HG02571 (cell line): ENCODE measurements around the gene ITSN1.
"Not testable (repeated sequence)": the region's sequence is repeated elsewhere in the genome, so short reads cannot be mapped to it uniquely, and the experiment has no call there.

Source experiments
- ATAC-seq: cut with Tn5 transposase; IDR thresholded peaks from one replicate; pipeline ENCODE4 v1.9.1; 2021; ENCODE audit warnings: mild to moderate bottlenecking, moderate library complexity; ENCODE audit not compliant: unreplicated experiment

The ITSN1 gene

GRCh38 chr21:33856893-33857527 lies 214.7 kb downstream of the ITSN1 start:
- ATAC-seq = no peak

GRCh38 chr21:33857846-33858666 lies 215.8 kb downstream of the ITSN1 start:
- no peak for ATAC-seq

DNA sequence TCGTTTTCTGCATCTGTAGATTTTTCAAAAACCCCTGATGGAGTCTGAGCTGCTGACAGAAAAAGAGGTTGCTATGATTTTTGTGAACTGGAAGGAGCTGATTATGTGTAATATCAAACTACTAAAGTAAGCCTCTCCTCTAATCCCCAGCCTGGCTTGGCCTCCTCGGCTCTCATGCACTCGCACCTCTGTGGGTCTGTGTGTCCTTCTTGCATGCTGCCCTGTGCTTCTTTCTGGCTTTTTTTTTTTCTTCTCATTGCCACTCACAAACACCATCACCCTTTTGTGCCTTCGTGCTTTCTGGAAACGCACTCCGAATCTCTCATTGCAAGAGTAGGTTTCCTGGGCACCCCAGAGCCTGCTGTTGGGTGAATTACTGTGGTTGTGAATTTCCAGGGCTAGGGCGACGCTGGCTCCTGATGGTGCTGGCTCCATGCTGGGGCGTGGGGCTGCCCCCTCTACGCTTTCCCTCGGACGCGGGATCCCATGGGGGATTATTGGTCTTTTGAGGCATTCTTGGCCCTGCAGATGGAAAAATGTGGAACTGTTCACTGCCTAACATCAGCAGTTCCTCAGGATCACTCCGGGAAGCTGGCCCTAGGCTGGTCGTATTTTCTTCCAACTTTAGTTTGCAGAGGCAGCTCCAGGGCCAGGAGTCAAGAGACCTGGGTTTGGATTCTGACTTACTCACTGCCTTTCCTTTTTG lies 216.5 kb downstream of the ITSN1 start:
- ATAC-seq = no peak

- no peak for ATAC-seq
These were observed 217.2 kb downstream of the ITSN1 start for GRCh38 chr21:33859373-33860102.

DNA sequence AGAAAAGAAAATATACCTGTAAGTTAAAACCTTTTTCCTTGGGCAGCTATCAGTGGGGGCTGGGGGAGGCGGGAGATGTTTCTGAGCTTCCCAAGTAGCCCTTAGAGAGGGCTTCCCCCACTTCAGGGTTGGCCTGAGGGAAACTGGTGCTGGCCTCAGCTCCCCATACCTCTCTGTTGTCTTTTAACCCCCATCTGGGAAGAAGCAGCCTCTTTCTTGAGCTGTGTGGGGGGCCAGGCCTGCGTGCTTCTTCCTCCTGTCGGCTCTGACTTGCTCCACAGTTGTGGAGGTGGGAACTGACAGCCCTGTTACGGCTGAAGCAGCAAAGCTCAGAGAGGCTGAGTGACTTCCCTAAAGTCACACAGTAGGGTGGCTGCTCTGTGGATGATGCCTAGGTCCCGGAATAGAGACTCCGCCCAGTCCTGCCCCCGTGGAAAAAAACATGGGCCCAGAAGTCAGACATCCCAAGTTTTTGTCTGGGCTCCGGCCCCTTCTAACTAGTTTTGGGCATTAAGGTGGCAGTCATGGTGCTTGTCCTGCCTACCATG lies 218.1 kb downstream of the ITSN1 start:
- no peak for ATAC-seq

DNA sequence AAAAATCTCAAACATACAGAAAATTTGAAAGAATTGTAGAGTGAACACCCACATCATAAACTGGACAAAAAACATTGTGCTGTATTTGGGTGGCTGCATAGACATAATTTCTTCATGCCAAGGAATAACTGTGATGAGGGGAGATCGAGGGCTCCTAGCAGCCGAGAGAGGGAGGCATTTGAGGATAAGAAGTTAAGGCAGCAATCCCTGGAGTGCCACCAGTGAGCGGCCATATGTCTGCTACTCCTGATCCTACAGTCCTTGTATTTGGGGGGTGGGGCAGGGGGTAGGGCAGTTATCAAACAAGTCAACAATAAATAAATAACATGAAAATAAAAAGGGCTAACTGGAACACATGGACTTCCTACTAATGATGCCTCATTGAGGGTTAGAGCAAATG lies 218.8 kb downstream of the ITSN1 start:
- no peak for ATAC-seq

- not testable (repeated sequence) for ATAC-seq
These were observed 220.9 kb downstream of the ITSN1 start for GRCh38 chr21:33863191-33863590.

- no peak for ATAC-seq
These were observed 221.8 kb downstream of the ITSN1 start for GRCh38 chr21:33864150-33864549.

- no peak for ATAC-seq
These were observed 222.9 kb downstream of the ITSN1 start for GRCh38 chr21:33865176-33865575.

DNA sequence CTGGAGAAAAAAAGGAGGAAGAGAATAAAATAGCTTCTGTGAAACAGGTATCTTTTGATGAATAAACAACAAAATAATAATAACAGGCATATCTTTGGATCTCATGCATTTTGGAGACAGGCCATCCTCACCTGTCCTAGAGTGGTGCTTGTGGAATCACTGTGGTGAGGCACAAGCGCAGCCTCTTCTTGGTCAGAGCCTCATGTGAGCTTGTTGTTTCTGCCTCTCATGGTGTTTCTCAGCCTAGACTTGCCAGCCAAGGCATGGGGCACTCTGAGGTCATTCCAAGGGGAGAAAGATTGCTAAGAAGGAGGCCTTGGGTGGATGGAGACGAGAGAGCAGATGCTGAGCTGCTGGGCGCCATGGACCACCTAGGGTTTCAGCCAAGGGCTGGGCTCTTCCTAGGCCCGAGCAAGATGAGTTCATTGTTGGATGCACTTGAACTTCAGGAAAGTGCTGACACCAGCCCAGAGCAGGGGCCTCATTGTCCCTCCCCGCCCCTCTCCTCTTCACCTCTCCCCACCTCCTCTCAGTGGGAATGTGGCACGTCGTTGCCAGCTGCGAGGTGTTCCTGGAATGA lies 223.8 kb downstream of the ITSN1 start:
- no peak for ATAC-seq

DNA sequence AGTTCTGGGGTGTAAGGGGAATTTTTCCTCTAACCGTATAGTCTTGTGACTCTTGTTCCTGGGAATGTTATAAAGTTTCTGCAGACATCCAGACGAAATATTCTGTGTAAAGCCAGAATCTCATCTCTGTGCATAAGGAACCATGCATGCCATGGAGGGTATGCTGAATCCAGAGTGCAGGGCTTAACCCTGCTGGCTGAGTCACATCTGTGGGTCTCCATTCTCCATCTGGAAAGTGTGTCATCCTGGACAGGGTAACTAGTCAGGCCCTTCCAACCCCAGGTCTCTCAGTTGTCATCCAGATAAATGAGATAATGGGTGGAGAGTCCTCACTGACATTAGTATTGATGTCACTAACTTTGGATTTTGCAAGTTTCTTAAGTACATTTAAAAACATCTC lies 224.5 kb downstream of the ITSN1 start:
- ATAC-seq = no peak

DNA sequence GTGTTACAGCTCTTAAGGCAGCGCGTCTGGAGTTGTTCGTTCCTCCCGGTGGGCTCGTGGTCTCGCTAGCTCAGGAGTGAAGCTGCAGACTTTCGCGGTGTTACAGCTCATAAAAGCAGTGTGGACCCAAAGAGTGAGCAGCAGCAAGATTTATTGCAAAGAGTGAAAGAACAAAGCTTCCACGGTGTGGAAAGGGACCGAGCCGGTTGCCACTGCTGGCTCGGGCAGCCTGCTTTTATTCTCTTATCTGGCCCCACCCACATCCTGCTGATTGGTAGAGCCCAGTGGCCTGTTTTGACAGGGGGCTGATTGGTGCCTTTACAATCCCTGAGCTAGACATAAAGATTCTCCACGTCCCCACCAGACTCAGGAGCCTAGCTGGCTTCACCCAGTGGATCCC lies 225.6 kb downstream of the ITSN1 start:
- not testable (repeated sequence) for ATAC-seq

- no peak for ATAC-seq
These were observed 227.6 kb downstream of the ITSN1 start for GRCh38 chr21:33869873-33870272.

DNA sequence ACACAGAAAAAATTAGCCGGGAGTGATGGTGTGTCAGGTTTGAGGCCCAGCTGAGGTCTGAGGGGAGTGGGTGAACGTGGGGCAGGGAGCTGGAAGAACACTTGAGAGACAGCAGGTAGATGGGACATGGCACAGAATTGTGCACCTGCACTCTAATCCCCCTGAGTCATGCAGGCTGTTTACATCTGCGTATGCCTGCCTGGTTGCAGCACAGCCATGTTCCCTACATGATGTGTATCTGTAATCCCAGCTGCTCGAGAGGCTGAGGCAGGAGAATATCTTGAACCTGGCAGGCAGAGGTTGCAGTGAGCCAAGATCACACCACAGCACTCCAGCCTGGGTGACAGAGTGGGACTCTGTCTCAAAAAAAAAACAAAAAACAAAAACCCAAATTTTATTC lies 228.5 kb downstream of the ITSN1 start:
- ATAC-seq = no peak

GRCh38 chr21:33871171-33871570 lies 228.9 kb downstream of the ITSN1 start:
- no peak for ATAC-seq

DNA sequence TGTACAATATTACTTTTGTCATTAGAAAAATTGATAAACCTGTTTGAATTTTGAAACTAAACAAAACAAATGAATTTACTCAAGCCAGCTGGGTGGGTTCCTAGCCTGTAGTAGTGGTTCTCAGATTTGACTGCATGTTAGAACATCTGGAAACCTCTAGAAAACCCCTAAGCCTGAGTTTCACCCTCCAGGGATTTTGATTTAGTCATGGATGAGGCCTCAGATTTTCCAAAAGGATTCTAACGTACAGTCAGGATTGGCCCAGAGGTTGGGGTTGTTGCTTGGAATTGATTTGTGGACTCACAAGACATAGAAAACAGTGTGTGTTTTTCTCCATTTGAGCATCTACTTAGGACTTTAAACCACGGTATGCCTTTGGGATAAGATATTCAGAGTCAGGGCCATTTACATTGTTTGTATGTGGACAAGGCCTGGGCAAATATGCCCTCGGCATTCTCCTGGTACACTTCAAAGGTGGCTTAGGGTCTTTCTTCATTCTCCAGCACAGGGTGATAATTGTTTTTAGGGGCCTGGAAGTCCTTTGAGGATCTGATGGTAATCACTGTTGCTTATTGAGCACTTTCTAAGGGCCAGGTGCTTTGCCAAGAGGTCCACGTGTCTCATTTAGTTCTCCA lies 230.7 kb downstream of the ITSN1 start:
- no peak for ATAC-seq

DNA sequence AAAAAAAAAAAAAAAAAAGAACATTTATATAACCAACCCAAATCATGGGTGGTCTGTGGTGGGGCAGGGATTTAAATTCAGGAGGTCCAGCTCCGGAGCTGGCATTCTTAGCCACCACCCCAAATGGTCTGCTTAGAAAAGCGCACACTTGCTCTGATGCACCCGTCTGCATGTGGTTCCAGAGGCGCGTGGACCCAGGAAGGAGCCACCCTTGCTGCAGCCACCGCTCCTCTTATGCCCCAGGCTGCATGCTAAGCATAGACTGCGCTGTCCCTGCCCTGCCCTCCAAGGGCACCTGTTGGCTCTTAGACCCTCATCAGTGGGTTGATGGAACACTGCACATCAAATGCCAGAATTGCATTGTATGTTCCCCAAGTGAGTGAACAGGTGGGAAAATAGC lies 231.9 kb downstream of the ITSN1 start:
- no peak for ATAC-seq

DNA sequence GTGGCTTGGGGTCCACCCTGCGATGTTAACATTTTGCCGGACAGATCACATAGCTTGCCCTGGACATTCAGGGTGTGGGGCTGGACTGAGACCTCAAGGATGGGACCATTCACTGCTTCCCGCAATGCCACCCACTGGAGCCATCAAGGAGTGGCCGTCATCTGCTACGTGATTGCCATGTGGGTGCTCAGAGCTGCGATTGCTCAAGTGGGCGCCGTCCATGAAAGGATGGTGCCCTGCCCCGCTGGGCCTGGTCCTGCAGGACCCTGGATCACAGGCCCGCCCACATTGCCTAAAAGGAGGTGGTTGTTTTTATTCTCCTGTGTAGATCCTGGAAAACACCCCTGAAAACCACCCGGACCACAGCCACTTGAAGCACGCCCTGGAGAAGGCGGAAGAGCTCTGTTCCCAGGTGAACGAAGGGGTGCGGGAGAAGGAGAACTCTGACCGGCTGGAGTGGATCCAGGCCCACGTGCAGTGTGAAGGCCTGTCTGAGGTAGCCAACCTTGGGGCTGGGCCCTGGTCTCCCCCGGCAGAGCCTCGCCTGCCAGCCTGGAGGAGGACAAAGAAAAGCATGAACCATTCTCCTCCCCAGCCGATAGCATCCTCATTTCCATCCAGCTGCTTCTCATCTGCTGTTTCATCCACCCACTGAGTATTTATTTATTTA lies 232.9 kb downstream of the ITSN1 start:
- ATAC-seq = no peak

DNA sequence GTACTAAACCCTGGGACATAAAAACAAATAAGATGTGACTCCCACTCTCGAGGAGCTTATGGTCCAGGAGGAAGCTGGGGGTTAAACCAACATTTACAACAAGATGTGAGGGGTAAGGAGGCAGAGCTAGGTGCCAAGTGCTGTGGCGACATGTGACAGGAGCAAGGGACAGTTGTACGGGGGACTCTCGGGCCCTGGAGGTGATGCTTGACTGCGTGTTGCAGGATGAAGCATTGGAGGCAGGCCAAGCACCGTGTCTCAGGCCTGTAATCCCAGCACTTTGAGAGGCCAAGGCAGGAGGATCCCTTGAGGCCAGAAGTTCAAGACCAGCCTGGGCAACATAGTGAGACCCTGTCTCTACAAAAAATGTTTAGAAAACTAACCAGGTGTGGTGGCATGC lies 236.5 kb downstream of the ITSN1 start:
- no peak for ATAC-seq

DNA sequence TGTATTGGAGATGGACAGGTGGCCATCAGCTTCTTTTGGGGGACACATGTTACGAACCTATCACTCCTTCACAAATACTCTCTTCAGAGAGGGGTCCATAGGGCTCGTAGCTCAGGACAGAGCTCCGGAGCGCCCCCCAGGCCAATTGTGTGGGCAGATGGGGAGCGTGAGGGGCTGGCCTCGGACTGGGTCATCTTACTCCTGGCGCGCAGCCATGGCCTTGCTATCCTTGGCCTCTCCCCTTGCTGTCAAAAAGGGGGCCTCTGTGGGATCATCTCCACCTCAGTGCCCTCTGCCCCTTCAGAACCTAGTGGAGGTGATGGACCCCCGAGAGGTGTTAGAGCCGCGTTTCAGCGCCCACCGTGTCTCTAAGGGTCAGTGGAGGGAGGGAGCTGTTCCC lies 238.3 kb downstream of the ITSN1 start:
- no peak for ATAC-seq
